WERI-Rb-1 (cell line): ENCODE results near the gene PTPRD.

Source experiments
- DNase-seq: peaks from one replicate; pipeline ENCODE4 v3.0.0-alpha.2; 2020
- H3K27ac ChIP-seq: fragments of 250-450 bp; sonication (Bioruptor Pico); 2 replicates; pipeline ENCODE4 v1.5.1; 2020; ENCODE audit warnings: mild to moderate bottlenecking, moderate library complexity
- H3K27me3 ChIP-seq: fragments of 250-450 bp; sonication (Bioruptor Pico); 2 replicates; pipeline ENCODE4 v1.5.1; 2021; ENCODE audit warnings: mild to moderate bottlenecking, low read depth, moderate library complexity; ENCODE audit not compliant: insufficient read depth, severe bottlenecking
- H3K36me3 ChIP-seq: fragments of 250-450 bp; sonication (Bioruptor Pico); 2 replicates; pipeline ENCODE4 v1.5.1; 2020; ENCODE audit warnings: mild to moderate bottlenecking, moderate library complexity
- H3K4me3 ChIP-seq: 2 replicates; pipeline ENCODE4 v1.5.1; 2011; ENCODE audit warnings: low read depth, mild to moderate bottlenecking, control low read depth, low read length
- H3K9me3 ChIP-seq: fragments of 250-450 bp; sonication (Bioruptor Pico); 2 replicates; pipeline ENCODE4 v1.5.1; 2021; ENCODE audit warnings: mild to moderate bottlenecking, moderate library complexity; ENCODE audit not compliant: severe bottlenecking
- CTCF ChIP-seq: IDR thresholded peaks from 2 replicates; pipeline ENCODE4 v1.5.1; 2011; ENCODE audit warnings: low read depth, mild to moderate bottlenecking, control low read depth, inconsistent platforms, low read length

The PTPRD gene

DNA sequence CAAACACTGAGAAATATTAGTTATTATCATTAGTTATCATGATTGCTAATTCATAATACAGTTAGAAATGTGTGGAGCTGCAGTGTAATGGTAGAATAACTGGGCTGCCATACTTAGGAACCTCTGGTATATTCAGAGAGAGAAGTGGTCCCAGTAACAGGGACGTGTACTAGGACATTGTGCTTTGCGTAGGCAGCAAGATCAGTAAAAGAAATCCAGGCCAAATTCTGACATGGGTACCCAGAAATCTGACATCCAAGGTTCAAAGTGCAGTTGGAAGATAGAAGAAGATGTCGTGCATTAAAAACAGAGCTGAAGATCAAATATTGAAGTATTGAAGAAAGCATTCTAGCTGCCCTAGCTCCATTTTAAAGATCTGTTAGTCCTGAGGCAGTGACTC lies 1652.5 kb downstream of the PTPRD start:
- TF ChIP-seq CTCF: no peak

GRCh38 chr9:8958358-8958757 lies 1654.4 kb downstream of the PTPRD start:
- Histone ChIP-seq H3K27me3 (no peaks in the 10 kb centered on the region), H3K27ac (no peak overlapping the region), H3K9me3 (no peaks in the 10 kb centered on the region), H3K4me3 (no peak overlapping the region), H3K36me3 (no peaks in the 10 kb centered on the region)
- no peak for TF ChIP-seq CTCF
- no peak for DNase-seq

More for the DNA sequence above, 1652.5 kb downstream of the PTPRD start:
- H3K4me3 ChIP-seq: no peak overlapping the region
- no peak overlapping the region for H3K27ac ChIP-seq
- H3K36me3 ChIP-seq: no peaks in the 10 kb centered on the region
- no peak for DNase-seq
- H3K9me3 ChIP-seq: no peaks in the 10 kb centered on the region
- no peaks in the 10 kb centered on the region for H3K27me3 ChIP-seq

DNA sequence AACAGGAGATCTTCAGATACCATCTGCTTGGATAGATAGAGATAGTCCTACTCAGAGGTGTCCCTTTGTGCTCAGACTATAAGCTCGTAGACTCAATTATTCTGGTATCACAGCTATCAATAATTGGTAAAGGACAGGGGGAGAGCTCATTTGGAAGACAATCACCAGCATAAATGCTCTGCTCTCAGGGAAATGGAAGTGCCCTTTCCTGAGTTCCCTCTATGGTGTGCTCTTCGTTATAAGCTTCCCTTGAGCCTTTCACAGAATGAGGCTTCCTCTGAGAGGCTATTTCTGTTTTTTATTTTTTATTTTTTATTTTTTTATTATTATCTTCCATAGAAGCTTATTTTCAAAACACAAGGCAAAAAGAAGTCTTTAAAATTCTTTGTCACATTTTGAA lies 1657.5 kb downstream of the PTPRD start:
- no peak for TF ChIP-seq CTCF
- Histone ChIP-seq H3K27me3 (no peaks in the 10 kb centered on the region), H3K27ac (no peak overlapping the region)

DNA sequence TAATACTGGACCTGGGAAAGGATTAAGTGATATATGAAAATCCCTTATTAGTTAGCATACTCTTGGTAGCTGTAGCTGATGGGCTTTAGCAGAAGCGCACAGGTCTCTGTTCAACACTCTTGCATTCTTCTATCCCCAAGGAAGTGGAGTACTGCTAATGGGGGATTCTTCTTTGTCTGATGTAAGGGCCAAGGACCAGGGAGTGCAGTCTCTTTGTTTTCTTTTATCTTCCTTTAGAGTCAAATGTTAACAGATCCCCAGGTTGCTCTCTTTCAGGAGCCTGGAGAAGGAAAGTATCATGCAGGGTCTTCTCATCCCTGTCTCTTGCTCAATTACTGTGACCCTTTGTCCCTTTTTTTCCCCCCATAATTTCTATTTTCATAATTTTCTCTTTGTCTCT lies 1666.3 kb downstream of the PTPRD start:
- H3K27ac ChIP-seq: no peak overlapping the region
- no peak for DNase-seq
- TF ChIP-seq CTCF: no peak
- no peaks in the 10 kb centered on the region for H3K9me3 ChIP-seq
- no peak overlapping the region for H3K4me3 ChIP-seq
- no peaks in the 10 kb centered on the region for H3K36me3 ChIP-seq
- H3K27me3 ChIP-seq: no peaks in the 10 kb centered on the region

More for the DNA sequence above, 1657.5 kb downstream of the PTPRD start:
- Histone ChIP-seq H3K9me3 (no peaks in the 10 kb centered on the region), H3K36me3 (no peaks in the 10 kb centered on the region), H3K4me3 (no peak overlapping the region)
- no peak for DNase-seq

- TF ChIP-seq CTCF: no peak
- no peak for DNase-seq
- no peaks in the 10 kb centered on the region for H3K27me3 ChIP-seq
- no peaks in the 10 kb centered on the region for H3K9me3 ChIP-seq
- no peaks in the 10 kb centered on the region for H3K36me3 ChIP-seq
- no peak overlapping the region for H3K27ac ChIP-seq
- no peak overlapping the region for H3K4me3 ChIP-seq
Observed at GRCh38 chr9:8943392-8943791, 1669.4 kb downstream of the PTPRD start.

DNA sequence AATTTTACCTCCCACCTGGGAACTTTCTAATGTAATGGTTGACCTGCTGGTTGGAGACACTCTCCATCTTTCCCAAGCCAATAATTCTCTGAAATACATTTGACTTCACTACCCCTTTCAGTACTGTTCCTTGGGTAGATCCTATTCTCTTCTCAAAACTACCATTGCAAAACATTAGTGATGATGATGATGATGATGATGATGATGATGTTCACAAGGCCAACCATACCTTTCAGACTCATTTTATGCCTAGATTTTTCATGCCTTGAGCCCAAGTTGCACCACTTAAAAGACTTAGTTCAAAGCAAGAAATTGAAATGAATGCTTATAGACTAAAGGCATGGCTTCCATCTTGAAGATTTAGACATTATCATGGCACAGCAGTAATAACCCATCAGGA lies 1672.2 kb downstream of the PTPRD start:
- Histone ChIP-seq H3K4me3 (no peak overlapping the region), H3K36me3 (no peaks in the 10 kb centered on the region), H3K27me3 (no peaks in the 10 kb centered on the region), H3K27ac (no peak overlapping the region), H3K9me3 (no peaks in the 10 kb centered on the region)
- no peak for DNase-seq
- no peak for TF ChIP-seq CTCF
